IPS-20b (cell line): ENCODE data around the gene MAPK8.
A peak's percentile ranks its signal among the peaks of the same experiment; 100 is the strongest.

Source experiments
- H3K27ac ChIP-seq: one replicate; pipeline ENCODE4 v1.5.1; 2013; ENCODE audit warnings: low read length
- H3K27me3 ChIP-seq: 2 replicates; pipeline ENCODE4 v1.6.1; 2013; ENCODE audit warnings: mild to moderate bottlenecking, low read length, inconsistent platforms; ENCODE audit not compliant: insufficient read depth
- H3K36me3 ChIP-seq: 2 replicates; pipeline ENCODE4 v1.6.1; 2013; ENCODE audit warnings: low read depth, mild to moderate bottlenecking, inconsistent platforms, low read length, moderate library complexity; ENCODE audit not compliant: insufficient read depth
- H3K4me1 ChIP-seq: 2 replicates; pipeline ENCODE4 v1.6.1; 2013; ENCODE audit warnings: mild to moderate bottlenecking, control low read depth, inconsistent platforms, low read length, moderate library complexity; ENCODE audit not compliant: insufficient read depth
- H3K4me3 ChIP-seq: 2 replicates; pipeline ENCODE4 v1.5.1; 2013; ENCODE audit warnings: mild to moderate bottlenecking, low read length, inconsistent platforms
- H3K9ac ChIP-seq: 2 replicates; pipeline ENCODE4 v1.6.1; 2013; ENCODE audit warnings: low read depth, mild to moderate bottlenecking, inconsistent platforms, low read length, moderate library complexity
- H3K9me3 ChIP-seq: 2 replicates; pipeline ENCODE4 v1.6.1; 2013; ENCODE audit warnings: mild to moderate bottlenecking, low read depth, low read length, inconsistent platforms; ENCODE audit not compliant: insufficient read depth

Gene MAPK8

GRCh38 chr10:48460182-48460581 is 153.7 kb downstream of the MAPK8 start:
- no peak overlapping the region for H3K4me3 ChIP-seq
- no peak overlapping the region for H3K27ac ChIP-seq
- no peaks in the 10 kb centered on the region for H3K4me1 ChIP-seq
- H3K27me3 ChIP-seq, result no peaks in the 10 kb centered on the region
- no peak overlapping the region for H3K9ac ChIP-seq
- H3K9me3 ChIP-seq, result no peaks in the 10 kb centered on the region
- no peaks in the 10 kb centered on the region for H3K36me3 ChIP-seq

GRCh38 chr10:48461623-48462481 is 155.4 kb downstream of the MAPK8 start:
- Histone ChIP-seq H3K4me1 (no peaks in the 10 kb centered on the region), H3K27me3 (peaks cover 11% of the 10 kb centered on the region), H3K9me3 (no peaks in the 10 kb centered on the region), H3K36me3 (no peaks in the 10 kb centered on the region), H3K4me3 (no peak overlapping the region), H3K27ac (no peak overlapping the region), H3K9ac (no peak overlapping the region)

- Histone ChIP-seq H3K9ac (no peak overlapping the region), H3K9me3 (no peaks in the 10 kb centered on the region), H3K27ac (no peak overlapping the region), H3K4me3 (no peak overlapping the region), H3K4me1 (no peaks in the 10 kb centered on the region), H3K36me3 (no peaks in the 10 kb centered on the region), H3K27me3 (peaks cover 18% of the 10 kb centered on the region)
Measured at GRCh38 chr10:48462482-48463020, 156.1 kb downstream of the MAPK8 start.

GRCh38 chr10:48463318-48464003 is 157.0 kb downstream of the MAPK8 start:
- Histone ChIP-seq H3K27ac (no peak overlapping the region), H3K9ac (no peak overlapping the region), H3K27me3 (peaks cover 19% of the 10 kb centered on the region)

GRCh38 chr10:48464121-48464870 is 157.8 kb downstream of the MAPK8 start:
- H3K27me3 ChIP-seq, result peaks cover 19% of the 10 kb centered on the region
- no peak overlapping the region for H3K4me3 ChIP-seq
- no peaks in the 10 kb centered on the region for H3K36me3 ChIP-seq
- H3K9me3 ChIP-seq, result no peaks in the 10 kb centered on the region
- no peak overlapping the region for H3K27ac ChIP-seq
- H3K9ac ChIP-seq, result no peak overlapping the region
- no peaks in the 10 kb centered on the region; the same call in 1 of the 2 replicates for H3K4me1 ChIP-seq

More at GRCh38 chr10:48463318-48464003, 157.0 kb downstream of the MAPK8 start:
- no peaks in the 10 kb centered on the region for H3K4me1 ChIP-seq
- no peak overlapping the region for H3K4me3 ChIP-seq
- H3K36me3 ChIP-seq, result no peaks in the 10 kb centered on the region
- no peaks in the 10 kb centered on the region for H3K9me3 ChIP-seq

GRCh38 chr10:48464871-48465736 is 158.6 kb downstream of the MAPK8 start:
- no peak overlapping the region for H3K4me3 ChIP-seq
- H3K9me3 ChIP-seq, result no peaks in the 10 kb centered on the region
- no peak overlapping the region for H3K9ac ChIP-seq
- H3K27ac ChIP-seq, result no peak overlapping the region
- no peaks in the 10 kb centered on the region; the same call in 1 of the 2 replicates for H3K4me1 ChIP-seq
- no peaks in the 10 kb centered on the region for H3K36me3 ChIP-seq
- H3K27me3 ChIP-seq, result peaks cover 19% of the 10 kb centered on the region

GRCh38 chr10:48465860-48466521 is 159.5 kb downstream of the MAPK8 start:
- Histone ChIP-seq H3K9ac (no peak overlapping the region), H3K27me3 (peaks cover 19% of the 10 kb centered on the region), H3K4me1 (peaks cover 7% of the 10 kb centered on the region), H3K4me3 (peak overlapping the region; percentile 33; the same call in 1 of the 2 replicates), H3K36me3 (no peaks in the 10 kb centered on the region), H3K27ac (no peak overlapping the region), H3K9me3 (no peaks in the 10 kb centered on the region)

- Histone ChIP-seq H3K9ac (no peak overlapping the region), H3K36me3 (no peaks in the 10 kb centered on the region), H3K9me3 (no peaks in the 10 kb centered on the region), H3K27me3 (peaks cover 19% of the 10 kb centered on the region), H3K4me1 (peaks cover 7% of the 10 kb centered on the region), H3K27ac (no peak overlapping the region), H3K4me3 (peak overlapping the region; percentile 36; the same call in 1 of the 2 replicates)
Measured at GRCh38 chr10:48466611-48467240, 160.2 kb downstream of the MAPK8 start.

GRCh38 chr10:48467669-48468068 is 161.2 kb downstream of the MAPK8 start:
- no peak overlapping the region for H3K9ac ChIP-seq
- peaks cover 7% of the 10 kb centered on the region for H3K4me1 ChIP-seq
- peaks cover 19% of the 10 kb centered on the region for H3K27me3 ChIP-seq

GRCh38 chr10:48468130-48468790 is 161.8 kb downstream of the MAPK8 start:
- Histone ChIP-seq H3K9ac (no peak overlapping the region), H3K27me3 (peaks cover 19% of the 10 kb centered on the region), H3K27ac (no peak overlapping the region), H3K4me3 (no peak overlapping the region), H3K9me3 (no peaks in the 10 kb centered on the region), H3K4me1 (peaks cover 7% of the 10 kb centered on the region), H3K36me3 (no peaks in the 10 kb centered on the region)

More at GRCh38 chr10:48467669-48468068, 161.2 kb downstream of the MAPK8 start:
- H3K36me3 ChIP-seq, result no peaks in the 10 kb centered on the region
- no peak overlapping the region for H3K27ac ChIP-seq
- no peak overlapping the region for H3K4me3 ChIP-seq
- no peaks in the 10 kb centered on the region for H3K9me3 ChIP-seq
